Activated naive CD8-positive, alpha-beta T cell treated with anti-CD3 and anti-CD28 coated beads, Interleukin-2, amount 10 ng/mL, durations not matched to agents 7 days and 5 days (primary cell): ENCODE data around the gene MYO1D. TPM values are rescaled to one million over a fixed set of nuclear protein-coding genes. Genes with fewer than 3 reads are reported as not detected.

Source experiments
- ATAC-seq: fragments of 150-1000 bp; cut with Tn5 transposase; one replicate; pipeline ENCODE4 v1.10.0; 2021; ENCODE audit warnings: low read depth, moderate library complexity
- POLR2A ChIA-PET: fragments of 350-600 bp; sonication (Branson Sonifier 250); formaldehyde crosslinking; loops from one replicate; lab custom pipeline; 2021; ENCODE audit warnings: antibody characterized with exemption; lab: Charles Lee
- DNase-seq: peaks from one replicate; pipeline ENCODE4 v3.0.0; 2021
- H3K27ac Mint-ChIP-seq: one replicate; pipeline ENCODE4 v1.8.0; 2022; ENCODE audit warnings: mild to moderate bottlenecking, mixed read lengths
- H3K27me3 Mint-ChIP-seq: one replicate; pipeline ENCODE4 v1.8.0; 2022; ENCODE audit warnings: mild to moderate bottlenecking, moderate library complexity, mixed read lengths
- H3K36me3 Mint-ChIP-seq: one replicate; pipeline ENCODE4 v1.8.0; 2021; ENCODE audit warnings: mild to moderate bottlenecking, mixed read lengths
- H3K4me1 Mint-ChIP-seq: one replicate; pipeline ENCODE4 v1.8.0; 2021; ENCODE audit warnings: mixed read lengths
- H3K4me3 Mint-ChIP-seq: one replicate; pipeline ENCODE4 v1.8.0; 2022; ENCODE audit warnings: mild to moderate bottlenecking, moderate library complexity, mixed read lengths
- H3K9me3 Mint-ChIP-seq: one replicate; pipeline ENCODE4 v1.8.0; 2021; ENCODE audit warnings: mixed read lengths
- total RNA-seq, 2 experiments: library from RNA; stranded (reverse); gene quantifications; one replicate each; pipeline ENCODE4 v1.2.3, GENCODE V29; 2021

MYO1D gene
- total RNA-seq, 2 experiments from 2014 or later: 5.5 to 9.0 TPM

GRCh38 chr17:32475258-32475657, 401.7 kb downstream of the MYO1D start:
- Mint-ChIP-seq H3K27me3 (no peaks in the 10 kb centered on the region), H3K4me1 (no peaks in the 10 kb centered on the region), H3K36me3 (peaks cover 43% of the 10 kb centered on the region), H3K27ac (no peak overlapping the region), H3K9me3 (no peaks in the 10 kb centered on the region), H3K4me3 (no peak overlapping the region)
- no peak for ATAC-seq
- POLR2A ChIA-PET: no interaction called here
- DNase-seq: no peak

- Mint-ChIP-seq H3K27ac (no peak overlapping the region), H3K9me3 (no peaks in the 10 kb centered on the region), H3K27me3 (no peaks in the 10 kb centered on the region), H3K36me3 (peaks cover 58% of the 10 kb centered on the region), H3K4me1 (peaks cover 2% of the 10 kb centered on the region), H3K4me3 (no peak overlapping the region)
- DNase-seq: no peak
- no peak for ATAC-seq
- POLR2A ChIA-PET: interaction anchor here (0.7 kb wide), 1 partner anchor 142 kb away, joined by 3 read pairs; no protein-coding TSS in a partner anchor
These were observed 405.3 kb downstream of the MYO1D start for GRCh38 chr17:32471652-32472051.

- Mint-ChIP-seq H3K36me3 (peaks cover 58% of the 10 kb centered on the region), H3K4me1 (peaks cover 2% of the 10 kb centered on the region), H3K27ac (no peak overlapping the region), H3K27me3 (no peaks in the 10 kb centered on the region), H3K4me3 (no peak overlapping the region), H3K9me3 (no peaks in the 10 kb centered on the region)
- no peak for ATAC-seq
- DNase-seq: no peak
- POLR2A ChIA-PET: no interaction called here
These were observed 406.3 kb downstream of the MYO1D start for GRCh38 chr17:32470405-32471167.

GRCh38 chr17:32467949-32468348, 409.0 kb downstream of the MYO1D start:
- Mint-ChIP-seq H3K36me3 (peaks cover 41% of the 10 kb centered on the region), H3K4me3 (no peak overlapping the region), H3K27ac (no peak overlapping the region), H3K9me3 (no peaks in the 10 kb centered on the region), H3K27me3 (no peaks in the 10 kb centered on the region), H3K4me1 (peaks cover 2% of the 10 kb centered on the region)
- POLR2A ChIA-PET: no interaction called here
- no peak for DNase-seq
- no peak for ATAC-seq

- H3K4me3 Mint-ChIP-seq: no peak overlapping the region
These were observed 412.6 kb downstream of the MYO1D start for GRCh38 chr17:32464374-32464773.

GRCh38 chr17:32463304-32463703, 413.6 kb downstream of the MYO1D start:
- H3K4me3 Mint-ChIP-seq: no peak overlapping the region
- H3K27me3 Mint-ChIP-seq: no peaks in the 10 kb centered on the region
- H3K27ac Mint-ChIP-seq: no peak overlapping the region
- H3K4me1 Mint-ChIP-seq: peaks cover 16% of the 10 kb centered on the region
- no peaks in the 10 kb centered on the region for H3K9me3 Mint-ChIP-seq
- POLR2A ChIA-PET: no interaction called here
- DNase-seq: no peak
- ATAC-seq: no peak
- peaks cover 29% of the 10 kb centered on the region for H3K36me3 Mint-ChIP-seq

More at GRCh38 chr17:32464374-32464773, 412.6 kb downstream of the MYO1D start:
- Mint-ChIP-seq H3K27ac (no peak overlapping the region), H3K27me3 (no peaks in the 10 kb centered on the region), H3K36me3 (peaks cover 29% of the 10 kb centered on the region), H3K4me1 (peaks cover 9% of the 10 kb centered on the region), H3K9me3 (no peaks in the 10 kb centered on the region)
- POLR2A ChIA-PET: no interaction called here
- DNase-seq (no peak), ATAC-seq (no peak)

GRCh38 chr17:32461853-32462617, 414.9 kb downstream of the MYO1D start:
- Mint-ChIP-seq H3K4me3 (no peak overlapping the region), H3K4me1 (peaks cover 24% of the 10 kb centered on the region), H3K27ac (peak overlapping the region; percentile 24), H3K9me3 (no peaks in the 10 kb centered on the region), H3K36me3 (peaks cover 28% of the 10 kb centered on the region), H3K27me3 (no peaks in the 10 kb centered on the region)
- DNase-seq: peak; percentile 48
- POLR2A ChIA-PET: interaction anchor here (1.1 kb wide), 1 partner anchor 415 kb away, joined by 3 read pairs; the partner anchor contains the start of gene MYO1D
- peak; percentile 57 for ATAC-seq

- ATAC-seq (peak; percentile 35), DNase-seq (no peak)
- Mint-ChIP-seq H3K27me3 (no peaks in the 10 kb centered on the region), H3K9me3 (no peaks in the 10 kb centered on the region), H3K36me3 (peaks cover 30% of the 10 kb centered on the region), H3K4me1 (peaks cover 26% of the 10 kb centered on the region), H3K4me3 (no peak overlapping the region), H3K27ac (no peak overlapping the region)
- POLR2A ChIA-PET: no interaction called here
These were observed 415.4 kb downstream of the MYO1D start for GRCh38 chr17:32461498-32461852.

- H3K4me1 Mint-ChIP-seq: peaks cover 26% of the 10 kb centered on the region
- H3K9me3 Mint-ChIP-seq: no peaks in the 10 kb centered on the region
- H3K36me3 Mint-ChIP-seq: peaks cover 34% of the 10 kb centered on the region
- POLR2A ChIA-PET: no interaction called here
- no peak overlapping the region for H3K27ac Mint-ChIP-seq
- no peak overlapping the region for H3K4me3 Mint-ChIP-seq
- no peak for DNase-seq
- ATAC-seq: no peak
- no peaks in the 10 kb centered on the region for H3K27me3 Mint-ChIP-seq
These were observed 416.9 kb downstream of the MYO1D start for GRCh38 chr17:32460054-32460453.

- Mint-ChIP-seq H3K4me3 (peak overlapping the region; percentile 46), H3K4me1 (peaks cover 28% of the 10 kb centered on the region), H3K27ac (peak overlapping the region; percentile 64), H3K9me3 (no peaks in the 10 kb centered on the region), H3K27me3 (no peaks in the 10 kb centered on the region), H3K36me3 (peaks cover 42% of the 10 kb centered on the region)
- DNase-seq (no peak), ATAC-seq (peak; percentile 68)
- POLR2A ChIA-PET: interaction anchor here (1.5 kb wide), 1 partner anchor 14 kb away, joined by 5 read pairs; the partner anchor contains the start of gene PSMD11
These were observed 418.6 kb downstream of the MYO1D start for GRCh38 chr17:32458371-32458770.

- POLR2A ChIA-PET: no interaction called here
- Mint-ChIP-seq H3K27ac (no peak overlapping the region), H3K4me3 (no peak overlapping the region), H3K4me1 (peaks cover 19% of the 10 kb centered on the region), H3K36me3 (peaks cover 36% of the 10 kb centered on the region), H3K9me3 (no peaks in the 10 kb centered on the region), H3K27me3 (no peaks in the 10 kb centered on the region)
- ATAC-seq (no peak), DNase-seq (no peak)
These were observed 423.6 kb downstream of the MYO1D start for GRCh38 chr17:32453370-32453769.

GRCh38 chr17:32452281-32452680, 424.6 kb downstream of the MYO1D start:
- H3K27ac Mint-ChIP-seq: no peak overlapping the region
- peaks cover 31% of the 10 kb centered on the region for H3K36me3 Mint-ChIP-seq
- H3K9me3 Mint-ChIP-seq: no peaks in the 10 kb centered on the region
- DNase-seq: no peak
- H3K4me3 Mint-ChIP-seq: no peak overlapping the region
- no peak for ATAC-seq
- POLR2A ChIA-PET: no interaction called here
- H3K27me3 Mint-ChIP-seq: no peaks in the 10 kb centered on the region
- peaks cover 14% of the 10 kb centered on the region for H3K4me1 Mint-ChIP-seq

GRCh38 chr17:32451879-32452278, 425.0 kb downstream of the MYO1D start:
- POLR2A ChIA-PET: no interaction called here
- H3K4me3 Mint-ChIP-seq: no peak overlapping the region
- no peak overlapping the region for H3K27ac Mint-ChIP-seq
- ATAC-seq (no peak), DNase-seq (no peak)
- H3K9me3 Mint-ChIP-seq: no peaks in the 10 kb centered on the region
- H3K27me3 Mint-ChIP-seq: no peaks in the 10 kb centered on the region
- H3K36me3 Mint-ChIP-seq: peaks cover 33% of the 10 kb centered on the region
- H3K4me1 Mint-ChIP-seq: peaks cover 16% of the 10 kb centered on the region
